HEK293T (cell line): ENCODE data around the gene NAV2.

ENCODE experiments used
- CTCF ChIA-PET: fragments of 350-600 bp; formaldehyde crosslinking; extraction: SDS; loops from one replicate; lab custom pipeline; 2021; ENCODE audit warnings: antibody characterized with exemption, inconsistent platforms; lab: Yijun Ruan, JAX
- POLR2A ChIA-PET: fragments of 350-600 bp; formaldehyde crosslinking; extraction: SDS; loops from one replicate; lab custom pipeline; 2020; ENCODE audit warnings: antibody characterized with exemption, inconsistent platforms; lab: Yijun Ruan, JAX
- DNase-seq: peaks from one replicate; pipeline ENCODE4 v3.0.0; 2012; ENCODE audit warnings: mixed read lengths; ENCODE audit errors: extremely low spot score
- ARNT ChIP-seq: fragments of 450-650 bp; IDR thresholded peaks from 2 replicates; pipeline ENCODE4 v1.6.1; 2017; ENCODE audit warnings: mild to moderate bottlenecking
- BHLHE40 ChIP-seq: fragments of 450-650 bp; IDR thresholded peaks from 2 replicates; pipeline ENCODE4 v1.6.1; 2016; ENCODE audit warnings: mild to moderate bottlenecking, moderate library complexity, borderline replicate concordance
- CTBP1 ChIP-seq: fragments of 450-650 bp; IDR thresholded peaks from 2 replicates; pipeline ENCODE4 v1.6.1; 2016; ENCODE audit warnings: borderline replicate concordance
- ELF4 ChIP-seq: fragments of 450-650 bp; IDR thresholded peaks from 2 replicates; pipeline ENCODE4 v1.6.1; 2017; ENCODE audit warnings: antibody characterized with exemption
- FOXA1 ChIP-seq: fragments of 450-650 bp; IDR thresholded peaks from 2 replicates; pipeline ENCODE4 v1.6.1; 2016; ENCODE audit warnings: mild to moderate bottlenecking
- FOXK2 ChIP-seq: fragments of 450-650 bp; IDR thresholded peaks from 2 replicates; pipeline ENCODE4 v1.6.1; 2016; ENCODE audit warnings: mild to moderate bottlenecking
- FOXM1 ChIP-seq: fragments of 450-650 bp; IDR thresholded peaks from 2 replicates; pipeline ENCODE4 v1.6.1; 2017; ENCODE audit warnings: mild to moderate bottlenecking, borderline replicate concordance
- HDGF ChIP-seq: fragments of 450-650 bp; IDR thresholded peaks from 2 replicates; pipeline ENCODE4 v1.6.1; 2017; ENCODE audit warnings: antibody characterized with exemption, borderline replicate concordance
- L3MBTL2 ChIP-seq: fragments of 450-650 bp; conservative IDR thresholded peaks from 2 replicates; pipeline ENCODE4 v1.6.1; 2016; ENCODE audit warnings: mild to moderate bottlenecking
- LEF1 ChIP-seq: fragments of 450-650 bp; IDR thresholded peaks from 2 replicates; pipeline ENCODE4 v1.6.1; 2017; ENCODE audit warnings: mild to moderate bottlenecking, borderline replicate concordance
- NFRKB ChIP-seq: fragments of 450-650 bp; IDR thresholded peaks from 2 replicates; pipeline ENCODE4 v1.6.1; 2016; ENCODE audit warnings: mild to moderate bottlenecking, moderate library complexity
- SP1 ChIP-seq: fragments of 450-650 bp; IDR thresholded peaks from 2 replicates; pipeline ENCODE4 v1.6.1; 2017
- SUZ12 ChIP-seq: fragments of 450-650 bp; IDR thresholded peaks from 2 replicates; pipeline ENCODE4 v1.6.1; 2016; ENCODE audit warnings: mild to moderate bottlenecking
- TARDBP ChIP-seq: fragments of 450-650 bp; IDR thresholded peaks from 2 replicates; pipeline ENCODE4 v1.6.1; 2016
- ZNF384 ChIP-seq: fragments of 450-650 bp; IDR thresholded peaks from 2 replicates; pipeline ENCODE4 v1.6.1; 2016
- TF ChIP-seq, protein P1 (sequence below): fragments of 450-650 bp; IDR thresholded peaks from 2 replicates; pipeline ENCODE4 v1.6.1; 2016

The NAV2 gene

GRCh38 chr11:19972651-19973050 is 260.0 kb downstream of the NAV2 start:
- TF ChIP-seq NFRKB (no peak), FOXA1 (no peak), SUZ12 (no peak), ELF4 (no peak), L3MBTL2 (no peak), LEF1 (no peak), SP1 (no peak), HDGF (no peak), ZNF384 (no peak), CTBP1 (no peak), TARDBP (no peak), FOXM1 (no peak), FOXK2 (no peak), ARNT (no peak), BHLHE40 (no peak)
- TF ChIP-seq, protein P1, sequence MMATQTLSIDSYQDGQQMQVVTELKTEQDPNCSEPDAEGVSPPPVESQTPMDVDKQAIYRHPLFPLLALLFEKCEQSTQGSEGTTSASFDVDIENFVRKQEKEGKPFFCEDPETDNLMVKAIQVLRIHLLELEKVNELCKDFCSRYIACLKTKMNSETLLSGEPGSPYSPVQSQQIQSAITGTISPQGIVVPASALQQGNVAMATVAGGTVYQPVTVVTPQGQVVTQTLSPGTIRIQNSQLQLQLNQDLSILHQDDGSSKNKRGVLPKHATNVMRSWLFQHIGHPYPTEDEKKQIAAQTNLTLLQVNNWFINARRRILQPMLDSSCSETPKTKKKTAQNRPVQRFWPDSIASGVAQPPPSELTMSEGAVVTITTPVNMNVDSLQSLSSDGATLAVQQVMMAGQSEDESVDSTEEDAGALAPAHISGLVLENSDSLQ = no peak
- no peak for DNase-seq
- ChIA-PET CTCF (no interaction called here), POLR2A (no interaction called here)

GRCh38 chr11:19973136-19973635 is 260.5 kb downstream of the NAV2 start:
- CTCF ChIA-PET = no interaction called here
- POLR2A ChIA-PET = no interaction called here
- no peak for TF ChIP-seq ZNF384
- TF ChIP-seq, protein P1 = no peak
- TF ChIP-seq SP1 = no peak
- no peak for TF ChIP-seq NFRKB
- no peak for TF ChIP-seq FOXK2
- TF ChIP-seq ELF4 = no peak
- no peak for TF ChIP-seq LEF1
- no peak for TF ChIP-seq FOXM1
- no peak for TF ChIP-seq SUZ12
- no peak for TF ChIP-seq TARDBP
- TF ChIP-seq ARNT = no peak
- no peak for TF ChIP-seq CTBP1
- TF ChIP-seq FOXA1 = no peak
- no peak for TF ChIP-seq BHLHE40
- no peak for TF ChIP-seq HDGF
- TF ChIP-seq L3MBTL2 = no peak
- no peak for DNase-seq

GRCh38 chr11:19974886-19975285 is 262.2 kb downstream of the NAV2 start:
- POLR2A ChIA-PET = no interaction called here
- TF ChIP-seq FOXM1 = no peak
- no peak for TF ChIP-seq LEF1
- no peak for TF ChIP-seq ELF4
- TF ChIP-seq SUZ12 = no peak
- CTCF ChIA-PET = no interaction called here
- DNase-seq = no peak

DNA sequence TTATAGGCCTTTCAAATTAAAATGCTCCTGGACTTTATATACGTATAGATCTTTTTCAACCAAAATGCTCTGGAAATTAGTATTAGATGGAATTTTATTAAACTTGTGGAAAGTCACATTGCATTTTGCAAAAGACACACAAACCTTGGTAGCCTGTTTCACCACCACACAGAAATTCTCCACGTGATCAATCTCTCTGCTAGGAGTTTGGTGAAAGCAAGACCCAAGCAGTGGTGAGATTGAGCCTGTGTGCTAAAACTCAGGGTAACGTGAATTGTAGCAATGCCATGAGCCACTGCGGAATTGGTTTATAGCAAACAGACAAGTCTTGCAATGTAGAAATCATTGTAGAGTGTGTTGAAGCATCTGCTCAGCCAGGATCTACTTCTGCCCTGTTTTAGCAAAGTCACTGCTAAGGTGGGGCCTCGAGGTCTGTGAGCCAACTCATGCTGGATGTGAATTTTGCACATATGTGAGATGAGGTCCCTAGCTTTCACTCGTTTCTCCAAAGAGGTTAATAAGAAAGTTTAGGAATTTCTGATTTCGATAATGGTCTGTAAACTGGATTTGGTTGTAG is 262.9 kb downstream of the NAV2 start:
- no peak for DNase-seq
- POLR2A ChIA-PET = no interaction called here
- CTCF ChIA-PET = no interaction called here
- TF ChIP-seq CTBP1 (no peak), LEF1 (no peak), L3MBTL2 (no peak), FOXM1 (no peak), HDGF (no peak), FOXA1 (no peak)

GRCh38 chr11:19976281-19976941 is 263.8 kb downstream of the NAV2 start:
- POLR2A ChIA-PET = no interaction called here
- TF ChIP-seq TARDBP = no peak
- TF ChIP-seq ARNT = no peak
- no peak for TF ChIP-seq FOXA1
- TF ChIP-seq FOXM1 = no peak
- TF ChIP-seq L3MBTL2 = no peak
- TF ChIP-seq, protein P1 = no peak
- TF ChIP-seq LEF1 = no peak
- TF ChIP-seq ELF4 = no peak
- no peak for TF ChIP-seq ZNF384
- no peak for TF ChIP-seq NFRKB
- TF ChIP-seq CTBP1 = no peak
- TF ChIP-seq SUZ12 = no peak
- TF ChIP-seq SP1 = no peak
- no peak for TF ChIP-seq HDGF
- no peak for DNase-seq
- CTCF ChIA-PET = no interaction called here

DNA sequence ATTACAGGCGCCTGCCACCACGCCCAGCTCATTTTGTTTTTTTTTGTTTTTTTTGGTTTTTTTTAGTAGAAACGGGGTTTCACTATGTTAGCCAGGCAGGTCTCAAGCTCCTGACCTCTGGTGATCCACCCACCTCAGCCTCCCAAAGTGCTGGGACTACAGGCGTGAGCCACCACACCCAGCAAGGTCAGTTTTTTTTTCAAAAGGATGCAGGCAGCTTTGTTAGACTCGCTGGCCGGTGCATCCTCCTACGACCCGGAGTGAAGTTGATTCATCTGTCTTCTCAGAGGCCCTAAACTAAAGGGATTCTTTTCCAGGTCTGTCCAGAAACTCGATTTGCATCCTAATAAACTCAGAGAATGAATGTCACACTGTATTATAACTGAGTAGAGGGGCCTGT is 265.3 kb downstream of the NAV2 start:
- CTCF ChIA-PET = interaction anchor here (0.6 kb wide), 1 partner anchor 79 kb away, joined by 4 read pairs; no protein-coding TSS in a partner anchor
- POLR2A ChIA-PET = no interaction called here
- no peak for TF ChIP-seq SUZ12
- TF ChIP-seq ZNF384 = no peak
- TF ChIP-seq, protein P1 = no peak
- TF ChIP-seq L3MBTL2 = no peak
- no peak for TF ChIP-seq SP1
- no peak for TF ChIP-seq HDGF
- no peak for TF ChIP-seq FOXM1
- no peak for TF ChIP-seq TARDBP
- TF ChIP-seq FOXK2 = no peak
- TF ChIP-seq ARNT = no peak
- no peak for TF ChIP-seq NFRKB
- TF ChIP-seq BHLHE40 = no peak
- TF ChIP-seq CTBP1 = no peak
- TF ChIP-seq FOXA1 = no peak
- no peak for TF ChIP-seq ELF4
- TF ChIP-seq LEF1 = no peak
- no peak for DNase-seq
